HepG2 (cell line): ENCODE data around the gene RASA1. TPM values are rescaled to one million over a fixed set of nuclear protein-coding genes. Genes with fewer than 3 reads are reported as not detected.

ENCODE experiments used
- ARHGAP35 ChIP-seq: sonication (generic); formaldehyde crosslinking; IDR thresholded peaks from 2 replicates; pipeline ENCODE4 v1.9.0; 2022; ENCODE audit warnings: mild to moderate bottlenecking, inconsistent platforms, moderate library complexity, missing genetic modification reagents, borderline replicate concordance
- FOXA3 ChIP-seq: IDR thresholded peaks from 2 replicates; pipeline ENCODE4 v1.6.1; 2016; ENCODE audit warnings: missing genetic modification reagents, missing compliant biosample characterization
- GATAD2A ChIP-seq: IDR thresholded peaks from 2 replicates; pipeline ENCODE4 v1.6.1; 2016
- MXI1 ChIP-seq: IDR thresholded peaks from 3 replicates; pipeline ENCODE4 v1.6.1; 2012; ENCODE audit warnings: low read depth, low read length, inconsistent platforms, borderline replicate concordance
- ZMYM3 ChIP-seq: sonication (generic); formaldehyde crosslinking; IDR thresholded peaks from 2 replicates; pipeline ENCODE4 v1.5.1; 2020; ENCODE audit warnings: mild to moderate bottlenecking, missing genetic modification reagents
- ZNF207 ChIP-seq: fragments of 450-650 bp; IDR thresholded peaks from 2 replicates; pipeline ENCODE4 v1.6.1; 2016; ENCODE audit warnings: antibody characterized with exemption, borderline replicate concordance
- ZNF24 ChIP-seq: fragments of 450-650 bp; IDR thresholded peaks from 2 replicates; pipeline ENCODE4 v1.6.1; 2017; ENCODE audit warnings: antibody characterized with exemption, mild to moderate bottlenecking
- ZNF780A ChIP-seq: sonication (generic); formaldehyde crosslinking; IDR thresholded peaks from 2 replicates; pipeline ENCODE4 v1.8.0; 2022; ENCODE audit warnings: mild to moderate bottlenecking, missing genetic modification reagents, moderate library complexity
- polyA plus RNA-seq, 8 experiments: library from polyadenylated mRNA; depleted of rRNA in 3 of 8; stranded (reverse) in 7 of 8; unstranded in 1 of 8; fragments of >200 nt; fragmentation: Illumina TruSeq in 4 of 8; extraction: Trizol in 4 of 8; gene quantifications; 2 replicates each; pipeline versions ENCODE4 v1.2.1 to v1.2.3, GENCODE V29; 2011 to 2016; ENCODE audit warnings: low read depth in 4 of 8, missing spikeins in 1 of 8, mixed read lengths in 1 of 8; ENCODE audit not compliant: insufficient read depth in 1 of 8
- total RNA-seq, 5 experiments: library from RNA; depleted of rRNA; stranded (reverse); fragments of >200 nt; fragmentation: Illumina TruSeq; extraction: Trizol; gene quantifications; 2 replicates each; pipeline ENCODE4 v1.2.3, GENCODE V29; 2016; ENCODE audit warnings: low read depth in 1 of 5
- TF ChIP-seq, protein P1 (sequence below): sonication (generic); formaldehyde crosslinking; IDR thresholded peaks from 2 replicates; pipeline ENCODE4 v1.5.1; 2020; ENCODE audit warnings: mild to moderate bottlenecking, moderate library complexity, missing genetic modification reagents
- TF ChIP-seq, protein P2 (sequence below): sonication (generic); formaldehyde crosslinking; IDR thresholded peaks from 2 replicates; pipeline ENCODE4 v1.4.0; 2020; ENCODE audit warnings: mild to moderate bottlenecking, missing genetic modification reagents
- TF ChIP-seq, protein P3 (sequence below): sonication (generic); formaldehyde crosslinking; IDR thresholded peaks from 2 replicates; pipeline ENCODE4 v1.4.0; 2020; ENCODE audit warnings: missing genetic modification reagents
- TF ChIP-seq, protein P4 (sequence below), 2 experiments: sonication (generic) in 1 of 2; formaldehyde crosslinking in 1 of 2; IDR thresholded peaks; 2 replicates each; pipeline versions ENCODE4 v1.6.1 to v1.9.0; 2014 to 2022; ENCODE audit warnings: antibody characterized with exemption in 1 of 2, borderline replicate concordance in 1 of 2, inconsistent platforms in 1 of 2, low read depth in 1 of 2, missing genetic modification reagents in 1 of 2
- TF ChIP-seq, protein P5 (sequence below): sonication (generic); formaldehyde crosslinking; conservative IDR thresholded peaks from 2 replicates; pipeline ENCODE4 v1.8.0; 2022; ENCODE audit warnings: missing genetic modification reagents

RASA1 gene
- total and polyA plus RNA-seq, 2 of the 13 experiments (the other 11 are each of a cell fraction or from before 2014, with no cell fraction given): 19.5 to 20.5 TPM

DNA sequence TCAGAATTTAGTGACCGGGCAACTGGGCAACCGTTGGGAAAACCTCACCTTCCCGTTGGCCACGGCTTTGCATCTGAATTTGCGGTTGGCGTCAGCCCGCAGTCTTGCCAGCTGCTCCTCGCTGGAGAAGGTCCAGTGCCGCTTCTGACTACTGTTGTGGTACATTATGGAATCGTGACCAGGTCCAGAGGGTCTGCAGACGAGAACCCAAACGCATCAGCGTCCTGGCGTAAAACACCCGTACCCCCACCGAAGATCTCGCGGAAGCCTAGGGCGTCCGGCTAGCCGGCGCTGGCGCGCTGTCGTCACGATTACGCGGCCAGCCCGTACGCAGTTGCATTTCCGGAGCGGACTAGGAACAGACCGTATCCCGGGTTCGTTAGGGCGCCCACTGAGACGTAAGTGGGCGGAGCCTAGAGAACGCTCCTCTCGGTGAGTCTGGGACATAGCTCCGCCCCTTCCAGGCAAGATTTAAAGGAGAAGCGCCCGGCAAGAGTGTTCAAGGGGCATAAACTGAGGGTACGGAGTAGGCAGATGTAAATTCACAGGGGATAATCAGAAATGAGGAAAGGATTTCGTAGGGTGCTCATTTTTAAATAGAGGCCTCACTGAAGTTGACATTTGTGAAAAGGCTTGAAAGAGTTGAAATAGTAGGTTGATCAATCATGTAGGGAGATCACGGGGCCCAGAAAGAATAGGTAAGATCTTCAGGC is 145.1 kb downstream of the RASA1 start, which contains the start of gene CCNH (continued):
- TF ChIP-seq, protein P1, sequence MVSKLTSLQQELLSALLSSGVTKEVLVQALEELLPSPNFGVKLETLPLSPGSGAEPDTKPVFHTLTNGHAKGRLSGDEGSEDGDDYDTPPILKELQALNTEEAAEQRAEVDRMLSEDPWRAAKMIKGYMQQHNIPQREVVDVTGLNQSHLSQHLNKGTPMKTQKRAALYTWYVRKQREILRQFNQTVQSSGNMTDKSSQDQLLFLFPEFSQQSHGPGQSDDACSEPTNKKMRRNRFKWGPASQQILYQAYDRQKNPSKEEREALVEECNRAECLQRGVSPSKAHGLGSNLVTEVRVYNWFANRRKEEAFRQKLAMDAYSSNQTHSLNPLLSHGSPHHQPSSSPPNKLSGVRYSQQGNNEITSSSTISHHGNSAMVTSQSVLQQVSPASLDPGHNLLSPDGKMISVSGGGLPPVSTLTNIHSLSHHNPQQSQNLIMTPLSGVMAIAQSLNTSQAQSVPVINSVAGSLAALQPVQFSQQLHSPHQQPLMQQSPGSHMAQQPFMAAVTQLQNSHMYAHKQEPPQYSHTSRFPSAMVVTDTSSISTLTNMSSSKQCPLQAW: peak; percentile 61
- TF ChIP-seq ZNF24 (no peak), GATAD2A (CRISPR knock-in tag) (peak; percentile 54; the same call in 1 of the 2 replicates), FOXA3 (0 out of 2 replicates have a peak, but pooled peaks have one; percentile 36), MXI1 (peak; percentile 59; the same call in 1 of the 3 replicates), ZMYM3 (CRISPR knock-in tag) (0 out of 2 replicates have a peak, but pooled peaks have one; percentile 13), ZNF780A (CRISPR knock-in tag) (no peak), ARHGAP35 (CRISPR knock-in tag) (no peak), ZNF207 (no peak)
- TF ChIP-seq, protein P2, sequence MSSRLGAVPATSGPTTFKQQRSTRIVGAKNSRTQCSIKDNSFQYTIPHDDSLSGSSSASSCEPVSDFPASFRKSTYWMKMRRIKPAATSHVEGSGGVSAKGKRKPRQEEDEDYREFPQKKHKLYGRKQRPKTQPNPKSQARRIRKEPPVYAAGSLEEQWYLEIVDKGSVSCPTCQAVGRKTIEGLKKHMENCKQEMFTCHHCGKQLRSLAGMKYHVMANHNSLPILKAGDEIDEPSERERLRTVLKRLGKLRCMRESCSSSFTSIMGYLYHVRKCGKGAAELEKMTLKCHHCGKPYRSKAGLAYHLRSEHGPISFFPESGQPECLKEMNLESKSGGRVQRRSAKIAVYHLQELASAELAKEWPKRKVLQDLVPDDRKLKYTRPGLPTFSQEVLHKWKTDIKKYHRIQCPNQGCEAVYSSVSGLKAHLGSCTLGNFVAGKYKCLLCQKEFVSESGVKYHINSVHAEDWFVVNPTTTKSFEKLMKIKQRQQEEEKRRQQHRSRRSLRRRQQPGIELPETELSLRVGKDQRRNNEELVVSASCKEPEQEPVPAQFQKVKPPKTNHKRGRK (CRISPR knock-in tag): no peak
- TF ChIP-seq, protein P3, sequence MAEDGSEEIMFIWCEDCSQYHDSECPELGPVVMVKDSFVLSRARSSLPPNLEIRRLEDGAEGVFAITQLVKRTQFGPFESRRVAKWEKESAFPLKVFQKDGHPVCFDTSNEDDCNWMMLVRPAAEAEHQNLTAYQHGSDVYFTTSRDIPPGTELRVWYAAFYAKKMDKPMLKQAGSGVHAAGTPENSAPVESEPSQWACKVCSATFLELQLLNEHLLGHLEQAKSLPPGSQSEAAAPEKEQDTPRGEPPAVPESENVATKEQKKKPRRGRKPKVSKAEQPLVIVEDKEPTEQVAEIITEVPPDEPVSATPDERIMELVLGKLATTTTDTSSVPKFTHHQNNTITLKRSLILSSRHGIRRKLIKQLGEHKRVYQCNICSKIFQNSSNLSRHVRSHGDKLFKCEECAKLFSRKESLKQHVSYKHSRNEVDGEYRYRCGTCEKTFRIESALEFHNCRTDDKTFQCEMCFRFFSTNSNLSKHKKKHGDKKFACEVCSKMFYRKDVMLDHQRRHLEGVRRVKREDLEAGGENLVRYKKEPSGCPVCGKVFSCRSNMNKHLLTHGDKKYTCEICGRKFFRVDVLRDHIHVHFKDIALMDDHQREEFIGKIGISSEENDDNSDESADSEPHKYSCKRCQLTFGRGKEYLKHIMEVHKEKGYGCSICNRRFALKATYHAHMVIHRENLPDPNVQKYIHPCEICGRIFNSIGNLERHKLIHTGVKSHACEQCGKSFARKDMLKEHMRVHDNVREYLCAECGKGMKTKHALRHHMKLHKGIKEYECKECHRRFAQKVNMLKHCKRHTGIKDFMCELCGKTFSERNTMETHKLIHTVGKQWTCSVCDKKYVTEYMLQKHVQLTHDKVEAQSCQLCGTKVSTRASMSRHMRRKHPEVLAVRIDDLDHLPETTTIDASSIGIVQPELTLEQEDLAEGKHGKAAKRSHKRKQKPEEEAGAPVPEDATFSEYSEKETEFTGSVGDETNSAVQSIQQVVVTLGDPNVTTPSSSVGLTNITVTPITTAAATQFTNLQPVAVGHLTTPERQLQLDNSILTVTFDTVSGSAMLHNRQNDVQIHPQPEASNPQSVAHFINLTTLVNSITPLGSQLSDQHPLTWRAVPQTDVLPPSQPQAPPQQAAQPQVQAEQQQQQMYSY (CRISPR knock-in tag): peak; percentile 64
- TF ChIP-seq, protein P4, sequence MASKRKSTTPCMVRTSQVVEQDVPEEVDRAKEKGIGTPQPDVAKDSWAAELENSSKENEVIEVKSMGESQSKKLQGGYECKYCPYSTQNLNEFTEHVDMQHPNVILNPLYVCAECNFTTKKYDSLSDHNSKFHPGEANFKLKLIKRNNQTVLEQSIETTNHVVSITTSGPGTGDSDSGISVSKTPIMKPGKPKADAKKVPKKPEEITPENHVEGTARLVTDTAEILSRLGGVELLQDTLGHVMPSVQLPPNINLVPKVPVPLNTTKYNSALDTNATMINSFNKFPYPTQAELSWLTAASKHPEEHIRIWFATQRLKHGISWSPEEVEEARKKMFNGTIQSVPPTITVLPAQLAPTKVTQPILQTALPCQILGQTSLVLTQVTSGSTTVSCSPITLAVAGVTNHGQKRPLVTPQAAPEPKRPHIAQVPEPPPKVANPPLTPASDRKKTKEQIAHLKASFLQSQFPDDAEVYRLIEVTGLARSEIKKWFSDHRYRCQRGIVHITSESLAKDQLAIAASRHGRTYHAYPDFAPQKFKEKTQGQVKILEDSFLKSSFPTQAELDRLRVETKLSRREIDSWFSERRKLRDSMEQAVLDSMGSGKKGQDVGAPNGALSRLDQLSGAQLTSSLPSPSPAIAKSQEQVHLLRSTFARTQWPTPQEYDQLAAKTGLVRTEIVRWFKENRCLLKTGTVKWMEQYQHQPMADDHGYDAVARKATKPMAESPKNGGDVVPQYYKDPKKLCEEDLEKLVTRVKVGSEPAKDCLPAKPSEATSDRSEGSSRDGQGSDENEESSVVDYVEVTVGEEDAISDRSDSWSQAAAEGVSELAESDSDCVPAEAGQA (IDR thresholded peaks at IDR 0.05; ENCODE audit: low read depth): peak; percentile 94
- TF ChIP-seq, protein P4 (CRISPR knock-in tag; IDR thresholded peaks at IDR 0.05; ENCODE audit: borderline replicate concordance): 0 out of 2 replicates have a peak, but pooled peaks have one; percentile 43
- TF ChIP-seq, protein P5, sequence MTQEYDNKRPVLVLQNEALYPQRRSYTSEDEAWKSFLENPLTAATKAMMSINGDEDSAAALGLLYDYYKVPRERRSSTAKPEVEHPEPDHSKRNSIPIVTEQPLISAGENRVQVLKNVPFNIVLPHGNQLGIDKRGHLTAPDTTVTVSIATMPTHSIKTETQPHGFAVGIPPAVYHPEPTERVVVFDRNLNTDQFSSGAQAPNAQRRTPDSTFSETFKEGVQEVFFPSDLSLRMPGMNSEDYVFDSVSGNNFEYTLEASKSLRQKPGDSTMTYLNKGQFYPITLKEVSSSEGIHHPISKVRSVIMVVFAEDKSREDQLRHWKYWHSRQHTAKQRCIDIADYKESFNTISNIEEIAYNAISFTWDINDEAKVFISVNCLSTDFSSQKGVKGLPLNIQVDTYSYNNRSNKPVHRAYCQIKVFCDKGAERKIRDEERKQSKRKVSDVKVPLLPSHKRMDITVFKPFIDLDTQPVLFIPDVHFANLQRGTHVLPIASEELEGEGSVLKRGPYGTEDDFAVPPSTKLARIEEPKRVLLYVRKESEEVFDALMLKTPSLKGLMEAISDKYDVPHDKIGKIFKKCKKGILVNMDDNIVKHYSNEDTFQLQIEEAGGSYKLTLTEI (CRISPR knock-in tag): no peak
